GM23338 (cell line): ENCODE data around the gene TRAF3IP1.

ENCODE experiments used
- CTCF ChIP-seq, 2 experiments: fragments of 200-600 bp in 1 of 2; sonication (generic) in 1 of 2; conservative IDR thresholded peaks; 2 replicates each; pipeline versions ENCODE4 v1.5.1 to v1.6.1; 2016 to 2017; ENCODE audit warnings: antibody characterized with exemption in 2 of 2, low read depth in 2 of 2, mild to moderate bottlenecking in 2 of 2, moderate library complexity in 1 of 2
- EZH2 ChIP-seq: fragments of 200-600 bp; sonication (generic); IDR thresholded peaks from one replicate; pipeline ENCODE4 v1.8.0; 2017; ENCODE audit warnings: antibody characterized with exemption, mild to moderate bottlenecking, low read depth; ENCODE audit not compliant: unreplicated experiment
- EZH2phosphoT487 ChIP-seq: fragments of 200-600 bp; sonication (generic); IDR thresholded peaks from one replicate; pipeline ENCODE4 v1.8.1; 2018; ENCODE audit warnings: antibody characterized with exemption; ENCODE audit not compliant: unreplicated experiment
- POLR2AphosphoS5 ChIP-seq: IDR thresholded peaks from 2 replicates; pipeline ENCODE4 v1.6.1; 2016; ENCODE audit warnings: antibody characterized with exemption, low read depth
- REST ChIP-seq: IDR thresholded peaks from one replicate; pipeline ENCODE4 v1.6.1; 2018; ENCODE audit warnings: antibody characterized with exemption; ENCODE audit not compliant: unreplicated experiment

- TF ChIP-seq EZH2 (no peak), CTCF (conservative IDR thresholded peaks at IDR 0.05; ENCODE audit: low read depth in 2 of 2) (no peak), POLR2AphosphoS5 (no peak), EZH2phosphoT487 (no peak), REST (no peak)
Measured at GRCh38 chr2:238305965-238306671, 14.2 kb upstream of the TRAF3IP1 start.
